Panc1 (cell line): ENCODE data around the gene SLC16A1.

Experiments used
- POLR2AphosphoS5 ChIP-seq: IDR thresholded peaks from 2 replicates; pipeline ENCODE4 v1.6.1; 2012; ENCODE audit warnings: mild to moderate bottlenecking, low read depth, low read length, moderate library complexity
- SIN3A ChIP-seq: IDR thresholded peaks from 2 replicates; pipeline ENCODE4 v1.6.1; 2012; ENCODE audit warnings: low read depth, mild to moderate bottlenecking, low read length, moderate library complexity, borderline replicate concordance; ENCODE audit not compliant: insufficient read depth
- TCF7L2 ChIP-seq: IDR thresholded peaks from 2 replicates; pipeline ENCODE4 v1.6.1; 2011; ENCODE audit warnings: mild to moderate bottlenecking, low read depth, low read length, inconsistent platforms
- TF ChIP-seq, protein P1 (sequence below): fragments of 450-650 bp; IDR thresholded peaks from 2 replicates; pipeline ENCODE4 v1.5.1; 2017; ENCODE audit warnings: mild to moderate bottlenecking

DNA sequence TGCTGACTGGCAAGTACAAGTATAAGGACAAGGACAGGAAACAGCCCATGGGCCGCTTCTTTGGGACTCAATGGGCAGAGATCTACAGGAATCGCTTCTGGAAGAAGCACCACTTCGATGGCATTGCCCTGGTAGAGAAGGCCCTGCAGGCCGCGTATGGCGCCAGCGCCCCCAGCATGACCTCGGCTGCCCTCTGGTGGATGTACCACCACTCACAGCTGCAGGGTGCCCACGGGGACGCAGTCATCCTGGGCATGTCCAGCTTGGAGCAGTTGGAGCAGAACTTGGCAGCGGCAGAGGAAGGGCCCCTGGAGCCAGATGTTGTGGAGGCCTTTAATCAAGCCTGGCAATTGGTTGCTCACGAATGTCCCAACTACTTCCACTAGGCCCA lies 32.0 kb downstream of the SLC16A1 start:
- no peak for TF ChIP-seq POLR2AphosphoS5
- TF ChIP-seq, protein P1, sequence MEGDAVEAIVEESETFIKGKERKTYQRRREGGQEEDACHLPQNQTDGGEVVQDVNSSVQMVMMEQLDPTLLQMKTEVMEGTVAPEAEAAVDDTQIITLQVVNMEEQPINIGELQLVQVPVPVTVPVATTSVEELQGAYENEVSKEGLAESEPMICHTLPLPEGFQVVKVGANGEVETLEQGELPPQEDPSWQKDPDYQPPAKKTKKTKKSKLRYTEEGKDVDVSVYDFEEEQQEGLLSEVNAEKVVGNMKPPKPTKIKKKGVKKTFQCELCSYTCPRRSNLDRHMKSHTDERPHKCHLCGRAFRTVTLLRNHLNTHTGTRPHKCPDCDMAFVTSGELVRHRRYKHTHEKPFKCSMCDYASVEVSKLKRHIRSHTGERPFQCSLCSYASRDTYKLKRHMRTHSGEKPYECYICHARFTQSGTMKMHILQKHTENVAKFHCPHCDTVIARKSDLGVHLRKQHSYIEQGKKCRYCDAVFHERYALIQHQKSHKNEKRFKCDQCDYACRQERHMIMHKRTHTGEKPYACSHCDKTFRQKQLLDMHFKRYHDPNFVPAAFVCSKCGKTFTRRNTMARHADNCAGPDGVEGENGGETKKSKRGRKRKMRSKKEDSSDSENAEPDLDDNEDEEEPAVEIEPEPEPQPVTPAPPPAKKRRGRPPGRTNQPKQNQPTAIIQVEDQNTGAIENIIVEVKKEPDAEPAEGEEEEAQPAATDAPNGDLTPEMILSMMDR: no peak
- TF ChIP-seq SIN3A: no peak
- TF ChIP-seq TCF7L2: no peak
